GM12878 (cell line): ENCODE measurements around the gene PPP1R13B. TPM values are rescaled to one million over a fixed set of nuclear protein-coding genes. Genes with fewer than 3 reads are reported as not detected.
A peak's percentile ranks its signal among the peaks of the same experiment; 100 is the strongest.

Experiments used
- ATAC-seq: fragments of 200-7000 bp; cut with Tn5 transposase; 3 replicates; pipeline ENCODE4 v1.9.1; 2020; ENCODE audit warnings: mild to moderate bottlenecking, moderate library complexity
- BruUV-seq: library from RNA; stranded (reverse); fragments of 400-500 nt; replicated peaks from 2 replicates; lab custom pipeline; 2021; lab: Mats Ljungman, UMichigan
- CTCF ChIA-PET: fragments of 300-600 bp; sonication (Branson Sonifier 250); formaldehyde crosslinking; extraction: SDS; loops from one replicate; lab custom pipeline; 2021; ENCODE audit warnings: inconsistent platforms; lab: Yijun Ruan, JAX
- POLR2A ChIA-PET: fragments of 350-600 bp; formaldehyde crosslinking; extraction: SDS; loops from one replicate; lab custom pipeline; 2021; ENCODE audit warnings: inconsistent platforms; lab: Charles Lee
- RAD21 ChIA-PET: fragments of 300-600 bp; sonication (Branson Sonifier 250); formaldehyde crosslinking; loops from one replicate; lab custom pipeline; 2023; ENCODE audit warnings: antibody characterized with exemption; ENCODE audit not compliant: unreplicated experiment; lab: Charles Lee
- SMC1A ChIA-PET: fragments of 300-600 bp; sonication (Branson Sonifier 250); formaldehyde crosslinking; loops from one replicate; lab custom pipeline; 2023; ENCODE audit not compliant: unreplicated experiment, uncharacterized antibody; lab: Charles Lee
- DNase-seq: peaks from one replicate; pipeline ENCODE4 v3.0.0-alpha.2; 2011; ENCODE audit warnings: low read depth, low spot score
- FAIRE-seq: peaks from 3 replicates; lab custom pipeline; 2011; peaks lifted over from hg19 to GRCh38; lab: Jason Lieb, UNC
- H2AFZ ChIP-seq: 2 replicates; pipeline ENCODE4 v1.6.0; 2011; ENCODE audit warnings: low read depth, low read length, control low read depth; ENCODE audit not compliant: control insufficient read depth
- H3K27ac ChIP-seq: 2 replicates; pipeline ENCODE4 v1.5.1; 2011; ENCODE audit warnings: control low read depth; ENCODE audit not compliant: control insufficient read depth, insufficient read depth
- H3K27me3 ChIP-seq, 2 experiments: replicated peaks in 1 of 2; 2 replicates each; pipeline versions ENCODE4 v1.6.0 to v1.6.1; 2011; ENCODE audit warnings: low read length in 1 of 2; ENCODE audit not compliant: control insufficient read depth in 2 of 2, insufficient read depth in 2 of 2
- H3K36me3 ChIP-seq, 2 experiments: 2 replicates each; pipeline ENCODE4 v1.5.1; 2011; ENCODE audit warnings: low read length in 1 of 2; ENCODE audit not compliant: control insufficient read depth in 2 of 2, insufficient read depth in 2 of 2
- H3K4me1 ChIP-seq: 2 replicates; pipeline ENCODE4 v1.6.1; 2011; ENCODE audit warnings: mild to moderate bottlenecking, low read length, moderate library complexity, mixed read lengths; ENCODE audit not compliant: control insufficient read depth, insufficient read depth
- H3K4me2 ChIP-seq: 2 replicates; pipeline ENCODE4 v1.6.0; 2011; ENCODE audit warnings: control low read depth; ENCODE audit not compliant: control insufficient read depth, insufficient read depth
- H3K4me3 ChIP-seq: fragments of 200-600 bp; sonication (generic); 2 replicates; pipeline ENCODE4 v1.5.1; 2016
- H3K79me2 ChIP-seq: 2 replicates; pipeline ENCODE4 v1.6.0; 2011; ENCODE audit warnings: low read length; ENCODE audit not compliant: control insufficient read depth, insufficient read depth
- H3K9ac ChIP-seq: 2 replicates; pipeline ENCODE4 v1.8.0; 2011; ENCODE audit warnings: low read length, control low read depth, mixed read lengths; ENCODE audit not compliant: control insufficient read depth, insufficient read depth
- H3K9me3 ChIP-seq: replicated peaks from 3 replicates; pipeline ENCODE4 v1.5.1; 2011; ENCODE audit warnings: mild to moderate bottlenecking, low read length; ENCODE audit not compliant: control insufficient read depth, insufficient read depth
- H4K20me1 ChIP-seq: 2 replicates; pipeline ENCODE4 v1.6.0; 2011; ENCODE audit not compliant: control insufficient read depth, insufficient read depth
- BCL3 ChIP-seq: IDR thresholded peaks from 2 replicates; pipeline ENCODE4 v1.6.1; 2011; ENCODE audit warnings: borderline replicate concordance, low read depth, mild to moderate bottlenecking, moderate library complexity, low read length; ENCODE audit not compliant: insufficient read depth, poor library complexity, severe bottlenecking
- BCLAF1 ChIP-seq: fragments of 450-650 bp; IDR thresholded peaks from 2 replicates; pipeline ENCODE4 v1.6.1; 2017; ENCODE audit warnings: antibody characterized with exemption, mild to moderate bottlenecking, moderate library complexity
- CTCF ChIP-seq, 3 experiments: IDR thresholded peaks in 2 of 3; conservative IDR thresholded peaks in 1 of 3; 2 replicates each; pipeline ENCODE4 v1.5.1; 2011; ENCODE audit warnings: low read depth in 3 of 3, low read length in 3 of 3, mild to moderate bottlenecking in 3 of 3, control low read depth in 2 of 3, moderate library complexity in 2 of 3, inconsistent platforms in 1 of 3, mixed read lengths in 1 of 3; ENCODE audit not compliant: control insufficient read depth in 2 of 3, insufficient read depth in 1 of 3; ENCODE audit errors: extremely low read depth in 1 of 3
- EP300 ChIP-seq, 2 experiments: fragments of 150-350 bp in 1 of 2; IDR thresholded peaks; 2 replicates each; pipeline ENCODE4 v1.6.1; 2011 to 2012; ENCODE audit warnings: low read depth in 2 of 2, low read length in 2 of 2, borderline replicate concordance in 1 of 2, improper control_type of control experiment in 1 of 2, inconsistent platforms in 1 of 2; ENCODE audit not compliant: control insufficient read depth in 1 of 2
- GATAD2B ChIP-seq: fragments of 450-650 bp; conservative IDR thresholded peaks from 2 replicates; pipeline ENCODE4 v1.6.1; 2017; ENCODE audit warnings: low read depth, mild to moderate bottlenecking, moderate library complexity
- SMAD1 ChIP-seq: fragments of 450-650 bp; IDR thresholded peaks from 2 replicates; pipeline ENCODE4 v1.6.1; 2018; ENCODE audit warnings: mild to moderate bottlenecking, low read depth; ENCODE audit not compliant: partially characterized antibody
- TAF1 ChIP-seq: IDR thresholded peaks from 2 replicates; pipeline ENCODE4 v1.6.1; 2011; ENCODE audit warnings: mild to moderate bottlenecking, low read depth, low read length, borderline replicate concordance
- USF2 ChIP-seq: IDR thresholded peaks from 2 replicates; pipeline ENCODE4 v1.6.1; 2011; ENCODE audit warnings: low read depth, low read length, improper control_type of control experiment, borderline replicate concordance
- YY1 ChIP-seq: IDR thresholded peaks from 2 replicates; pipeline ENCODE4 v1.6.1; 2011; ENCODE audit warnings: low read depth, mild to moderate bottlenecking, low read length
- WGBS: methylation state at CpG from one replicate; pipeline ENCODE4 v1.1.6; 2016; ENCODE audit warnings: low lambda C conversion rate; ENCODE audit not compliant: insufficient replicate concordance, insufficient coverage; ENCODE audit errors: missing lambda C conversion rate; 5-methylcytosine and 5-hydroxymethylcytosine counted together
- in situ Hi-C: fragments of 300-500 bp; cut with MboI; formaldehyde crosslinking; loops from 9 replicates; pipeline ENCODE4 v1.14.3; 2018; ENCODE audit warnings: mixed read lengths
- intact Hi-C: fragments of 100-400 bp; cut with micrococcal nuclease; formaldehyde crosslinking; loops from one replicate; pipeline ENCODE4 v1.14.2; 2022; ENCODE audit not compliant: unreplicated experiment
- polyA plus RNA-seq, 11 experiments: library from polyadenylated mRNA; depleted of rRNA in 4 of 11; unstranded in 6 of 11; stranded (reverse) in 5 of 11; fragments of >200 nt; fragmentation: Nextera tagmentation in 4 of 11; fragmentation: Illumina TruSeq in 1 of 11; extraction: Ambion mirVana in 4 of 11; extraction: Trizol in 1 of 11; gene quantifications; 1 replicate in 1 of 11; 2 replicates in 10 of 11; pipeline versions ENCODE4 v1.2.1 to v1.2.3, GENCODE V29; 2011 to 2016; ENCODE audit warnings: inconsistent platforms in 2 of 11, missing spikeins in 2 of 11, low read depth in 1 of 11
- total RNA-seq, 4 experiments: library from RNA; depleted of rRNA in 3 of 4; stranded (reverse); fragments of >200 nt in 3 of 4; fragmentation: Illumina TruSeq in 1 of 4; extraction: Trizol in 1 of 4; gene quantifications; 2 replicates each; pipeline versions ENCODE4 v1.2.1 to v1.2.3, GENCODE V29; 2013 to 2021

PPP1R13B gene
- total and polyA plus RNA-seq, 10 of the 15 experiments (the other 5 are each of a cell fraction or from before 2014, with no cell fraction given), result 0.16 to 8.1 (median 3.2) TPM

- TF ChIP-seq BCLAF1 (no peak), EP300 (IDR thresholded peaks at IDR 0.05; ENCODE audit: borderline replicate concordance in 1 of 2, control insufficient read depth in 1 of 2, low read depth in 2 of 2, low read length in 2 of 2) (no peak)
Measured at GRCh38 chr14:103833711-103834110, 13.7 kb downstream of the PPP1R13B start (continued).

- TF ChIP-seq GATAD2B, result no peak
- no peak for TF ChIP-seq USF2
- TF ChIP-seq SMAD1, result no peak
- TF ChIP-seq TAF1, result no peak
- TF ChIP-seq BCL3, result peak; percentile 15
- TF ChIP-seq YY1, result no peak
- no peak for TF ChIP-seq CTCF (IDR thresholded peaks at IDR 0.05 in 2 of 3, conservative IDR thresholded peaks at IDR 0.05 in 1 of 3; ENCODE audit: control insufficient read depth in 2 of 3, extremely low read depth in 1 of 3, insufficient read depth in 1 of 3, low read depth in 3 of 3, low read length in 3 of 3)
- ChIA-PET RAD21 (no interaction called here), POLR2A (no interaction called here), CTCF (interaction anchor here (1.5 kb wide), 1 partner anchor 23 kb away, joined by 3 read pairs; no protein-coding TSS in a partner anchor), SMC1A (interaction anchor here (1.0 kb wide), 1 partner anchor 11 kb away, joined by 3 read pairs; no protein-coding TSS in a partner anchor)
- DNase-seq (no peak), FAIRE-seq (no peak), ATAC-seq (no peak)
- Histone ChIP-seq H3K36me3 (no peaks in the 10 kb centered on the region), H3K4me3 (no peak overlapping the region), H3K9ac (no peak overlapping the region), H4K20me1 (no peaks in the 10 kb centered on the region), H3K9me3 (no peaks in the 10 kb centered on the region), H3K27me3 (no peaks in the 10 kb centered on the region), H3K79me2 (no peaks in the 10 kb centered on the region), H3K4me2 (no peak overlapping the region), H3K4me1 (no peaks in the 10 kb centered on the region), H3K27ac (no peak overlapping the region), H2AFZ (no peak overlapping the region)
- intact Hi-C loops (no loop called here), in situ Hi-C loops (no loop called here)
- BruUV-seq, result no TSS peak
- 33% methylated on average over 1 of the region's 1 CpG for WGBS
Measured at GRCh38 chr14:103832046-103832445, 15.3 kb downstream of the PPP1R13B start.
